Adrenal gland (tissue), 12 donors: ENCODE results near the gene S100A8. TPM values are rescaled to one million over a fixed set of nuclear protein-coding genes. Genes with fewer than 3 reads are reported as not detected.

ENCODE experiments used
- DNase-seq, 7 donors: peaks; one replicate each; pipeline ENCODE4 v3.0.0-alpha.2; 2019 to 2020
- H3K27ac ChIP-seq, 5 donors: fragments of 200-600 bp; sonication (generic) in 4 of 5; 1 replicate in 3 of 5; 2 replicates in 2 of 5; pipeline versions ENCODE4 v1.5.1 to v1.8.0; 2016 to 2020; ENCODE audit warnings: mild to moderate bottlenecking in 1 of 5
- H3K27me3 ChIP-seq: fragments of 200-600 bp; 2 replicates; pipeline ENCODE4 v1.8.0; 2021
- H3K36me3 ChIP-seq, 2 donors: fragments of 200-600 bp; replicated peaks in 1 of 2; 1 replicate in 1 of 2; 2 replicates in 1 of 2; pipeline versions ENCODE4 v1.5.1 to v1.8.0; 2018 to 2022
- H3K4me1 ChIP-seq, 2 donors: fragments of 200-600 bp; replicated peaks in 1 of 2; 1 replicate in 1 of 2; 2 replicates in 1 of 2; pipeline versions ENCODE4 v1.5.1 to v1.8.0; 2018 to 2021
- H3K4me3 ChIP-seq, 4 donors: fragments of 200-600 bp; sonication (generic) in 3 of 4; one replicate each; pipeline ENCODE4 v1.5.1; 2016 to 2018
- H3K9me3 ChIP-seq, 3 donors: fragments of 200-600 bp; sonication (generic) in 1 of 3; replicated peaks in 1 of 3; 1 replicate in 2 of 3; 2 replicates in 1 of 3; pipeline versions ENCODE4 v1.5.1 to v1.8.0; 2016 to 2021
- CTCF ChIP-seq, 6 experiments: fragments of 450-650 bp in 4 of 6; fragments of 200-600 bp in 2 of 6; sonication (generic) in 1 of 6; IDR thresholded peaks; 1 replicate in 5 of 6; 2 replicates in 1 of 6; pipeline versions ENCODE4 v1.5.1 to v1.8.0; 2016 to 2021; ENCODE audit warnings: antibody characterized with exemption in 6 of 6, mild to moderate bottlenecking in 2 of 6, moderate library complexity in 1 of 6
- POLR2A ChIP-seq, 2 donors: fragments of 450-650 bp; IDR thresholded peaks; one replicate each; pipeline ENCODE4 v1.6.1; 2017; ENCODE audit warnings: antibody characterized with exemption in 2 of 2, mild to moderate bottlenecking in 2 of 2, moderate library complexity in 1 of 2
- WGBS, 4 donors: extraction: QIAGEN DNeasy Blood & Tissue Kit in 2 of 4; methylation state at CpG; one replicate each; pipeline versions ENCODE4 v1.1.5 to v1.1.7; 2013 to 2017; 5-methylcytosine and 5-hydroxymethylcytosine counted together
- intact Hi-C, 2 donors: fragments of 100-400 bp; cut with DNase I; formaldehyde crosslinking; loops; one replicate each; pipeline versions ENCODE4 v1.14.1 to v1.15.0; 2022 to 2023
- polyA plus RNA-seq, 3 donors: library from polyadenylated mRNA; stranded (reverse); fragments of 200-250 nt in 2 of 3; fragments of 350-450 nt in 1 of 3; fragmentation: Illumina TruSeq in 1 of 3; extraction: RNeasy Lipid Tissue Mini Kit (QIAGEN cat#74804) in 1 of 3; gene quantifications; one replicate each; pipeline ENCODE4 v1.2.3, GENCODE V29; 2013 to 2014
- total RNA-seq, 9 donors: library from RNA; depleted of rRNA in 4 of 9; stranded (reverse); fragments of >200 nt in 4 of 9; fragments of 120-200 nt in 1 of 9; fragmentation: NEBNext Ultra II Directional in 1 of 9; extraction: Animal tissue kit (Norgen Biotek cat#: 25700) in 1 of 9; gene quantifications; one replicate each; pipeline versions ENCODE4 v1.1.0 to v1.2.4, GENCODE V29; 2013 to 2023
- donor health status: healthy with polysubstance abuse.
- donor health status: Bipolar disorder and iron deficiency.
- donor health status: DM: yes; HTN: yes; CAD: no.
- donor health status: DM: no; HTN: no; CAD: no.
- donor health status: DM: no; HTN: no; CAD: no.
- donor health status: DM: yes; HTN: yes; CAD: no.

S100A8 gene
- total and polyA plus RNA-seq, 12 donors, result 3.4 to 257 (median 58.0) TPM

- peaks cover 33% of the 10 kb centered on the region for H3K27me3 ChIP-seq
- no peak for TF ChIP-seq POLR2A (IDR thresholded peaks at IDR 0.05)
- TF ChIP-seq CTCF (IDR thresholded peaks at IDR 0.05), result no peak
- DNase-seq, result no peak
These were observed 40.4 kb downstream of the S100A8 start for GRCh38 chr1:153350321-153350957.

GRCh38 chr1:153349363-153350320 lies 41.2 kb downstream of the S100A8 start:
- no peak overlapping the region for H3K27ac ChIP-seq
- H3K4me1 ChIP-seq, result no peaks in the 10 kb centered on the region
- H3K4me3 ChIP-seq, result no peak overlapping the region
- TF ChIP-seq POLR2A (IDR thresholded peaks at IDR 0.05), result no peak
- TF ChIP-seq CTCF (IDR thresholded peaks at IDR 0.05), result no peak
- peaks cover 36% of the 10 kb centered on the region for H3K27me3 ChIP-seq
- 51 to 56% (median 53%) methylated on average over 11 to 17 of the region's 17 CpGs for WGBS, 4 donors
- H3K9me3 ChIP-seq, result no peaks in the 10 kb centered on the region
- intact Hi-C loops, result loop anchor here in 1 of 2 donors (5.0 kb wide), 1 partner anchor 148 kb away; no protein-coding TSS in a partner anchor
- H3K36me3 ChIP-seq, result no peaks in the 10 kb centered on the region
- peak in 1 of 7 donors; percentile 9 for DNase-seq

More at GRCh38 chr1:153350321-153350957, 40.4 kb downstream of the S100A8 start:
- Histone ChIP-seq H3K27ac (no peak overlapping the region), H3K36me3 (no peaks in the 10 kb centered on the region), H3K4me3 (no peak overlapping the region), H3K9me3 (no peaks in the 10 kb centered on the region), H3K4me1 (no peaks in the 10 kb centered on the region)
- 6 to 54% (median 16%) methylated on average over 1 of the region's 1 CpG for WGBS, 4 donors
- intact Hi-C loops, result loop anchor here in 1 of 2 donors (5.0 kb wide), 1 partner anchor 147 kb away; no protein-coding TSS in a partner anchor

- Histone ChIP-seq H3K27ac (no peak within 1 kb of the TSS), H3K9me3 (no peaks in the 10 kb centered on the region), H3K36me3 (no peaks in the 10 kb centered on the region), H3K27me3 (peaks cover 35% of the 10 kb centered on the region), H3K4me3 (no peak within 1 kb of the TSS), H3K4me1 (no peaks in the 10 kb centered on the region)
- peak in 1 of 7 donors; percentile 6 for DNase-seq
- intact Hi-C loops, result no loop called here
- TF ChIP-seq POLR2A (IDR thresholded peaks at IDR 0.05) (no peak), CTCF (IDR thresholded peaks at IDR 0.05) (no peak)
- 52 to 66% (median 62%) methylated on average over 8 to 10 of the region's 10 CpGs for WGBS, 4 donors
These were observed 42.1 kb downstream of the S100A8 start, which contains the start of gene PGLYRP4 for GRCh38 chr1:153348511-153349362. Gene PGLYRP4, minus strand, starts transcription at chr1:153348841. Its CDS starts 909 bp downstream, at chr1:153347932.
